DMS 273 (cell line): ENCODE results near the gene DSG4.
"Not testable (repeated sequence)": the region's sequence is repeated elsewhere in the genome, so short reads cannot be mapped to it uniquely, and the experiment has no call there.

Source experiments
- DNase-seq: peaks from one replicate; lab custom pipeline; 2025; ENCODE audit not compliant: unreplicated experiment; lab: John Stamatoyannopoulos, UW

The DSG4 gene

GRCh38 chr18:31376477-31376876 lies at the start of gene DSG4:
DSG4 (plus strand) TSS chr18:31376777; CDS start chr18:31376912, 135 bp downstream.
- DNase-seq, result no peak

DNA sequence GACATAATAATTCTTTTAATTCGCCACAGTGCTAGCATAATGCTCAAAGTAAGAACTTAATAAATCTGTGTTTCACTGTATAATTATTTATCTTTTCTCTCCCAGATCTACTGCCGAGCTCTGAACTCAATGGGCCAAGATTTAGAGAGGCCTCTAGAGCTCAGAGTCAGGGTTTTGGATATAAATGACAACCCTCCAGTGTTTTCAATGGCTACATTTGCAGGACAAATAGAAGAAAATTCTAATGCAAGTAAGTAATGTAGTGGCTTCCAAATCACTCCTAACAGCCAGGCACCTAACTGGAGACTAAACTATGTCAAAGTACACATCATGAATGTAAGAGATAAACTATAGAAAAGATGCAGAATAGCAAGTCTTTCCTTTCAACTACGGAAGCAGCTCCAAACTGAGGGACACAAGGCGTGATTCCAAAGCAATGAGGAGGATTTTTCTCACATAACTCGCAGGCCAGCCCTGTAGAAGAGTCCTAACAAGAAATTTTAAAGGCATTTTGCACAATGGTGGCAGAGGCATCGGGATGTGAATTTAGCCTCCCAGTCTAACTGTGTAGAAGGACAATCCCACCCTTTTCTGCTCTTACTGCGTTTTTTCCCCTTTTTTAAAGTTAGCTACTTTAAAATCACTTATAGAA lies 46.7 kb upstream of the DSG4 start:
- DNase-seq, result no peak

DNA sequence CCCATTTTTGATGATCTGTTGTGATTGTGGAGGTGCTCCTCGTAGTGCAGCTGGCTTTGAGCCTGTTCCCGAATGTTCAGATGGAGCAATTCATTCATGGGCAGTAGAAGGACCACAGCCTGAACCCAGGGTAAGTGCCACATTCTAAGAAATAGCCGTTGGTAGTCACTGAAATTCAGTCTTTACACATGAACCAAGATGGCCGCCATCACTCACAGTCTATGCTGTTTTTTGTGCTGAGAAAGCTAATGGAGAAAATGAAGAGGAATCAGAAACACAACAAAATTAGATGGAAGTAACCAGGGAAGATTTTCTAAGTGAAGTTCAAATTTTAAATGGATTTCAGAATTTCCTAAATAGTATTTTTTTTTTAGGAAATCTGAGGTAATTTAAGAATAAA lies 33.1 kb upstream of the DSG4 start:
- DNase-seq, result no peak

DNA sequence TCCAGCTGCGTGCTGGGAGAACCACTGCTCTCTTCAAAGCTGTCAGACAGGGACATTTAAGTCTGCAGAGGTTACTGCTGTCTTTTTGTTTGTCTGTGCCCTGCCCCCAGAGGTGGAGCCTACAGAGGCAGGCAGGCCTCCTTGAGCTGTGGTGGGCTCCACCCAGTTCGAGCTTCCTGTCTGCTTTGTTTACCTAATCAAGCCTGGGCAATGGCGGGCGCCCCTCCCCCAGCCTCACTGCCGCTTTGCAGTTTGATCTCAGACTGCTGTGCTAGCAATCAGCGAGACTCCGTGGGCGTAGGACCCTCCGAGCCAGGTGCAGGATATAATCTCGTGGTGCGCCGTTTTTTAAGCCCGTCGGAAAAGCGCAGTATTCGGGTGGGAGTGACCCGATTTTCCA lies 23.2 kb upstream of the DSG4 start:
- not testable (repeated sequence) for DNase-seq

DNA sequence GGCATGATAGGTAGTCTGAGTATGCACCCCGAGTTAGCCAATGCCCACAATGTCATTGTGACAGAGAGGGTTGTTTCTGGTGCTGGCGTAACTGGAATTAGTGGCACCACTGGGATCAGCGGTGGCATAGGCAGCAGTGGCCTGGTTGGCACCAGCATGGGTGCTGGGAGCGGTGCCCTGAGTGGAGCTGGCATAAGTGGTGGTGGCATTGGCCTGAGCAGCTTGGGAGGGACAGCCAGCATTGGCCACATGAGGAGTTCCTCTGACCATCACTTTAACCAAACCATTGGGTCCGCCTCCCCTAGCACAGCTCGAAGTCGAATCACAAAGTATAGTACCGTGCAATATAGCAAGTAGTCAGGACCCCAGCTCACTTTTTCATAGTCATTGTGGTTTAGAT lies 21.6 kb upstream of the DSG4 start:
- DNase-seq, result no peak

GRCh38 chr18:31356025-31356424 lies 20.6 kb upstream of the DSG4 start:
- no peak for DNase-seq

DNA sequence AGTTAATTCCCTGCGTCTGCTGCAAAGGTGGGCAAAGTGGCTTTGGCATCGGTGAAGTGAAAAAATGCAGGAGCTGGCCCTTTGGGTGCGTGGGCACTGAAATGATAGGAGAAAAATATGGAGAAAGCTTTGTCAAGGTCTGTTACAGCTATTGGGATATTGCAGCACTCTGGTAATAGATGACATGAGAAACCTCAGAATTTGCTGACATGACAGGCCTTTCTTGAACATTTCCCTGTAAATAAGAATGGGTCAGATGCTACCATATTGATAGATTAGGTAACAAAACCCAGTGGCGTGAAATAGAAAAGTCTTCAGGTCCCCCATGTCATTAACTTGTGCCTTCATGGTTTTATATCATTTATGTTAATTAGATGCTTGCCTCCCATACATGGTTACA lies 12.4 kb upstream of the DSG4 start:
- no peak for DNase-seq

GRCh38 chr18:31369478-31369877 lies 7.1 kb upstream of the DSG4 start:
- no peak for DNase-seq

GRCh38 chr18:31371989-31372388 lies 4.6 kb upstream of the DSG4 start:
- no peak for DNase-seq

DNA sequence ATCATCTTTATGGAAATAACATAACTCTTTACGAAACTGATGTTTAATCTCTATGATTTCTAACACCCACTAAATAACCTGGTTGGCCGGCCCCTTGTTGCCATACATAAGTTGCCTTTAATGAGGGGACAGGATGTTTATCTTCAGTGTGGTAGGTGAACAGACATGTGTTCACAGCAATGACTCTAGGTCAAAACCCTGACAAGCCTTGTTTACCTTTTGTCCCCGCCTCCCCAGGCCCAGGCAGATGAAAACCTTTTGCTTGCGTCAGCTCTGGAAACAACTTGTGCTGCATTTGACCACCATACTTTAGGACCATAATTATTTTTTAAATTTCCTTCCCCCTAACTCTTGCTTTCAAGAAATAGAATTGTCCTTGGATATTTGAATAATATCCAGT lies 2.9 kb upstream of the DSG4 start:
- no peak for DNase-seq

- DNase-seq, result no peak
These were observed 4.3 kb downstream of the DSG4 start for GRCh38 chr18:31380912-31381311.

- DNase-seq, result no peak
These were observed 5.5 kb downstream of the DSG4 start for GRCh38 chr18:31382107-31382506.

DNA sequence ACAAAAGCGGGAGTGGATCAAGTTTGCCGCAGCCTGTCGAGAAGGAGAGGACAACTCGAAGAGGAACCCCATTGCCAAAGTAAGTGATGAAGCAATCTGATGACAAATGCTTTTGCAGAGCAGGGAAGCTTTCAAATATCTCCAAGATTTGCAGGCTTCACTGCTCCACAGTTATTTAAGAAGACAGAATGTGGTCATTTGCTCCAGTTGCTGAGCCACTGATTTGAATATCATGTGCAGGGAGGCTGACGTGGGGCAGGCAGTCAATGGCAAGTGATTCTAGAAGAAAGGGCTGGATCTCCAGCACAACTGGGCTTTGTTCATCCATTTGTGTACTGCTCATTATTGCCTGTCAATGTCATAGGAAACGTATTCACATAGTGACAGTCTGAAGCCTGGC lies 10.2 kb downstream of the DSG4 start:
- DNase-seq, result no peak

DNA sequence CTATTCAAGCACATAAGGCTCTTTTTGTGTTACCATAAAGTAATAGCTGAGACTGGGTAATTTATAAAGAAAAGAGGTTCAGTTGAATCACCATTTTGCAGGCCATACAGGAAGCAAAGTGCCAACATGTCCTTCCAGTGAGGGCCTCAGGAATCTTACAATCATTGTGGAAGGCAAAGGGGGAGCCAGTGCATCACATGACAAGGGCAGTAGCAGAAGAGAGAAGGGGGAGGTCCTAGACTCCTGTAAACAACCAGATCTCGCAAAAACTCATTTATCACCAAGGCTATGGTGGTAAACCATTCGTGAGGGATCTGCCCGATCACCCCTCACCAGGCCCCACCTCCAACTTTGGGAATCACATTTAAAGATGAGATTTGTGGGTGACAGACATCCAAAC lies 16.7 kb downstream of the DSG4 start:
- DNase-seq, result no peak

DNA sequence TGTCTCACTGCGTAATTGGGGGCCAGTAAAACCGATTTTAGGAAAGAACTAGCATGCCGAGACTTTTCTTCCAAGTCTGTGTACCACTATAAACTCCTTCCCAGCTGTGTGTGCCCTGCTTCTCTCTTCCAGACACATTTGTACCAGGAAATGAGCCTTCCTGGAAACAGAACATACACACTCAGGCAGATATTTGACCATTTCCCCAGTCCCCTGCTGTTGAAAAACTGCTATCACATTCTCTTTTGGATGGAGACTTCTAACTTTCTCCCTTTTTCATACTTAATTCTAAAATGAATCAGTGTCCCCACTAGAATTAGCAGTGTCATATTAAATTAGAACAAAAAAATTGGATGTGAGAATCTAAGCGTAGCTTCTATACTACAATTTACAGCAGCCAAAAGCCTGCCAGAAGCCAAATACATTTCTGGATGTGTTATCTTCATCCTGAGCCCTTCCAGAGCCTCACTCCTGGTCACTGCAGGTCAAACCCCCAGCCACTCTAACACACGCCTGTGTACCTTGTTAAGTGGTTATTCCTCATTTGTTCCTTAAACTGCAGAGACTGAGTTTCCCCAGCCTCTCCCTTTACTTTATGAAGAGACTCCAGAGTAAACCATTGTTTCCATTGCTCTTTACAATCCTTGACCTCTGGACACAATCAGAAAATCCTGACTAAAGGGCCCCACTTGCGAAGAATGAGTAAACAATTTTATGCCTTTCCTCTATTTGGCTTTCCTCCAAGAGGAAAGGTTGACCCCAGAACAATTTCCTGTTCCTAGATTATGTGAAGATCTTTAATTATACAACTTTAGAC lies 20.4 kb downstream of the DSG4 start:
- no peak for DNase-seq

DNA sequence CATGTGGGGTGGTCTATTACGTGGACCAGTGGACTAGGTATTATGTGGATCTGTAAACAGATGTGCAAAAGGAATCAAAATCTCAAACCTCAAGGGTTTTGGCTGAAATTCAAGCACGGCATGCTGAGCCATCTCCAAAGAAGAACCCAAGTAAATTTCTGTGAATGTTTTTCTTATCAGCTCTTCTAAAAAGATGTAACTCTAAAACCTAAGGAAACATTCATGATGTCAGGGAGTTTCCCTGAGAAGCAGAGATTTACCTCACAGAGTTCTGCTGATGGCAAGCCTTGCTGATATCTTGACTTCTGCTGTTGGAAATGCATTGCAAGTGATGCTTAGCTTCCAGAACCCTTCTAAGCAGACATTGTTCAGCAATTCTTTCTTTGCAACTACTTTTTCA lies 21.6 kb downstream of the DSG4 start:
- DNase-seq, result no peak

DNA sequence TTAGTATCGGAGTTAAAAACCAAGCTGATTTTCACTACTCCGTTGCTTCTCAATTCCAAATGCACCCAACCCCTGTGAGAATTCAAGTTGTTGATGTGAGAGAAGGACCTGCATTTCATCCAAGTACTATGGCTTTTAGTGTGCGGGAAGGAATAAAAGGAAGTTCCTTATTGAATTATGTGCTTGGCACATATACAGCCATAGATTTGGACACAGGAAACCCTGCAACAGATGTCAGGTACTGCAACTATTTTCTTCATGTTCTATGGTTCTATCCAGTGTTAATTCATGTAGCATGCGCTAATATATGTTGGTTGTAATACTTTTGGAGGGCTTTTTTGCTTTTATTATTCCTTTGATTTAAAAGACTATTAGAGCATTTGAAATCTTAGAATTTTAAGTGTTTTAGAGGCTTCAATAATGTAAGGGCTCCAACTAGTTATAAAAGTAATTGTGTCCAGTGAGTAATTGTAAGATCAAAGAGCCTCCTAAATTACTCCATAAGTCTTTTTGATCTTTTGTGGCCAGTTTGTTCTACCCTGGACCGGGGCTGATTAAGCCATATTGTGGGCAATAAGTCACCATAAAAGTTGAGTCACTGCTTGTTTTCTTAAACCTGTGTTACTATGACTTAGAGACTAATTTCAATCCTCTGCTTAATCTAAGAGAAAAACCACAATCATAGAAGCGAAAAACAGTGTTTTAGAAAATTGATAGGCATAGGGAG lies 22.9 kb downstream of the DSG4 start:
- DNase-seq, result no peak

DNA sequence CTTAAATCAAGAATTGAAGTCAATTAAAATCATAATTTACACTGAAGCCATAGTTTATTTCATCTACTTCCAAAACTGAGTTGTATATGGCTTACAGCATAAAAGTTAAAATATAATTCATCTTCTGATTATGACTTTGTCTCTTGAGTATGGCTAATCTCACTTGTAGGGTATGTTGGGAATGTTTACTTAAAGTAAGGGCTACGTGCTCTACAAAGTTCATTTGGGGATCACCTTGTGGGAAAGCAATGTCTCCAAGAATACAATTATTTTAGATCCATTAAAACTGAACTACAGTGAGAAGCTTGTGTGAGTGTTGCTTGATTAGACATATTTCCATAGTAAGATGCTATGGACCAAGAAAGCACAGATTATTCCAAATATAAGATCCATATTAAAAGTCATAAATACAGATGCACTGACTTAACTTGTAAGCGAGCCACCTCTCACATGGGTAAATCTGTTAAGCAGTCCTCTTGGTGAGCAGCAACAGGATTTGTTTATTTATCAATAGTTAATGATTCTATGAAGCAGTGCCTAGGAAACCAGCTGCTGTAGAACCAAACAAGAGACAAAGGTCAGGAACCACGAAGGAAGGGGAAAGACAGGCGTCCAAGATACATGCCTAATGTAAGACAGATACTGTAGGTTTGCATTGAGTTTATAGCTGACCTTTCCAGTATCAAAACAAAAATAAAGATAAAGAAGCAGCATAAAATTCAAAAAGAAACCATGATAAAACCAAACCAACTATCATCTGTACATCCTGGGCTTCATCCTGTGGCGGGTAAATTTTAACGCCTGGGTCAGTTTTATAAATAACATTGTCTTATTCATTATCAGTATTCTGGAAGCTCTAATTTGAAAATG lies 24.8 kb downstream of the DSG4 start:
- no peak for DNase-seq

DNA sequence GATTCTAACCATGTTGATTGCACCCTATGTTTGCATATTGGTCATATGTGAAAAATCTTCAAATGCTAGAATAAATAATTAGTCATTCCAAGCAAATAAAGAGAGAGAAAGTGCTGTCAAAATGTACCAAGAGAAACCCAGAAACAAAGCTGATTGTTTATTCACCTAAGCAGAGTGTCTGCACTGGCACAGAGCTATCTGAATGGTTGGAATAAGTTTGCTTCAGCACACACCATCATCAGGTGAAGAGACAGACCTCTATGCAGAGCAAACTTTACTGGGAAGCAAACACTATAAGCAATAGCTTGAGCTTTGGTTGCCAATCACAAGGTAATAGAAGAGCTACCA lies 25.4 kb downstream of the DSG4 start:
- DNase-seq, result no peak

- no peak for DNase-seq
These were observed 26.8 kb downstream of the DSG4 start for GRCh38 chr18:31403409-31403808.

DNA sequence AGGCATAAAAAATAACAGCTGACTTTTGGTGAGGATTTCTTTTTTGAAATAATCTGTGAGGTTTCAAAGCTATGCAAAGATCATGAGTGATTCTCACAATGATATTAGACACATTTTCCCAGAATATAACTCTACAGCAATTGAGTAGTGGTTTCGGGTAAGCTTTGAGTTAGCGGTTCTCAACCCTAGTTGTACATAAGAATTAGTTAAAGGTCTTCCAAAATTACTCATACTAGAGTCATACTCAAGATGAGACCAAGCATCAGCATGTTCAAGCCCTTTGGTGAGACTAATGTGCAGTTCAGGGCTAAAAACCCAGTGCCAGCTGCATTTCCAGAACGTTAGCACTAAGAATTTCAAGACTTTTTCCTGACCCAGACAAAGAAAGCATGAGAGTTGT lies 31.1 kb downstream of the DSG4 start:
- no peak for DNase-seq
